C4-2B (cell line): Measurements from ENCODE around the gene ITGBL1.

Experiments
- ZFX ChIP-seq: fragments of 450-650 bp; IDR thresholded peaks from 2 replicates; pipeline ENCODE4 v1.6.1; 2017
- TF ChIP-seq, protein P1 (sequence below): fragments of 450-650 bp; conservative IDR thresholded peaks from 2 replicates; pipeline ENCODE4 v1.5.1; 2017; ENCODE audit warnings: mild to moderate bottlenecking

DNA sequence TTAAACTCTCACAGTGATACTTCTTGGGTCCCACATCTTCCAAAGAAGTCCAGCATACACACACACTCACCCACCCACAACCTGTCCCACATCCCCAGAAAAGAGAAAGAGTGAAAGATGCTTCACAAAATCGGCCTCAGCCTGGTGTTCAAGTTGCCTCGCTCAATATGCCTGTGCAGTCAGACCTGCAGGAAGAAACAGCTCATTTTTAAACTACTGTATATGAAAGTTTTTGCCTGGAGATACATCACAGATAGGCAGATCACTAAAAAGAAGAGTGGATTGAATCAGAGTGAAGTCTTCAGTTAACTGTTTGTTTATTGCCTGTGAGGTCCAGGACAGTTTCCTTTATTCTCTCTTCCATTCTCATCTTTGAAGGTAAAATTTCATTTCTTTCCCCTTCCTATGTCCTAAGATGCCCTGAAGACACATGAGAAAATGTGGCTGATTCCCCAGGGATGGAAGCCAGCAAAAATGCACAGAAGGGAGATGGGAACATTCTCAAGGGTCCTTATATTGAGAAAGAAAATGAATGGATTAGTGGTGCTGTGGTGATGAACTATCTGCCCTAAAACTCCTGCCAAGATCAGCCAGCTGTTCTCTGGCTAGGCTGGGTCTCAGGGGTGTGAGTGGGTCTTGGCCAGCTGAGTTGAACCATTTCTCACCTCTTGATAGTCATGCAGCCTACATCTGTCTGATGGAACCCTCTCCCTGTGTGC is 259.0 kb downstream of the ITGBL1 start:
- TF ChIP-seq, protein P1, sequence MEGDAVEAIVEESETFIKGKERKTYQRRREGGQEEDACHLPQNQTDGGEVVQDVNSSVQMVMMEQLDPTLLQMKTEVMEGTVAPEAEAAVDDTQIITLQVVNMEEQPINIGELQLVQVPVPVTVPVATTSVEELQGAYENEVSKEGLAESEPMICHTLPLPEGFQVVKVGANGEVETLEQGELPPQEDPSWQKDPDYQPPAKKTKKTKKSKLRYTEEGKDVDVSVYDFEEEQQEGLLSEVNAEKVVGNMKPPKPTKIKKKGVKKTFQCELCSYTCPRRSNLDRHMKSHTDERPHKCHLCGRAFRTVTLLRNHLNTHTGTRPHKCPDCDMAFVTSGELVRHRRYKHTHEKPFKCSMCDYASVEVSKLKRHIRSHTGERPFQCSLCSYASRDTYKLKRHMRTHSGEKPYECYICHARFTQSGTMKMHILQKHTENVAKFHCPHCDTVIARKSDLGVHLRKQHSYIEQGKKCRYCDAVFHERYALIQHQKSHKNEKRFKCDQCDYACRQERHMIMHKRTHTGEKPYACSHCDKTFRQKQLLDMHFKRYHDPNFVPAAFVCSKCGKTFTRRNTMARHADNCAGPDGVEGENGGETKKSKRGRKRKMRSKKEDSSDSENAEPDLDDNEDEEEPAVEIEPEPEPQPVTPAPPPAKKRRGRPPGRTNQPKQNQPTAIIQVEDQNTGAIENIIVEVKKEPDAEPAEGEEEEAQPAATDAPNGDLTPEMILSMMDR: no peak
- no peak for TF ChIP-seq ZFX
